GM15510 (cell line): ENCODE results near the gene PGM3.

ENCODE experiments used
- POLR2A ChIP-seq: IDR thresholded peaks from 3 replicates; pipeline ENCODE4 v1.6.1; 2011; ENCODE audit warnings: borderline replicate concordance; ENCODE audit not compliant: insufficient read length; ENCODE audit errors: extremely low read depth

Gene PGM3, protein sequence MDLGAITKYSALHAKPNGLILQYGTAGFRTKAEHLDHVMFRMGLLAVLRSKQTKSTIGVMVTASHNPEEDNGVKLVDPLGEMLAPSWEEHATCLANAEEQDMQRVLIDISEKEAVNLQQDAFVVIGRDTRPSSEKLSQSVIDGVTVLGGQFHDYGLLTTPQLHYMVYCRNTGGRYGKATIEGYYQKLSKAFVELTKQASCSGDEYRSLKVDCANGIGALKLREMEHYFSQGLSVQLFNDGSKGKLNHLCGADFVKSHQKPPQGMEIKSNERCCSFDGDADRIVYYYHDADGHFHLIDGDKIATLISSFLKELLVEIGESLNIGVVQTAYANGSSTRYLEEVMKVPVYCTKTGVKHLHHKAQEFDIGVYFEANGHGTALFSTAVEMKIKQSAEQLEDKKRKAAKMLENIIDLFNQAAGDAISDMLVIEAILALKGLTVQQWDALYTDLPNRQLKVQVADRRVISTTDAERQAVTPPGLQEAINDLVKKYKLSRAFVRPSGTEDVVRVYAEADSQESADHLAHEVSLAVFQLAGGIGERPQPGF

DNA sequence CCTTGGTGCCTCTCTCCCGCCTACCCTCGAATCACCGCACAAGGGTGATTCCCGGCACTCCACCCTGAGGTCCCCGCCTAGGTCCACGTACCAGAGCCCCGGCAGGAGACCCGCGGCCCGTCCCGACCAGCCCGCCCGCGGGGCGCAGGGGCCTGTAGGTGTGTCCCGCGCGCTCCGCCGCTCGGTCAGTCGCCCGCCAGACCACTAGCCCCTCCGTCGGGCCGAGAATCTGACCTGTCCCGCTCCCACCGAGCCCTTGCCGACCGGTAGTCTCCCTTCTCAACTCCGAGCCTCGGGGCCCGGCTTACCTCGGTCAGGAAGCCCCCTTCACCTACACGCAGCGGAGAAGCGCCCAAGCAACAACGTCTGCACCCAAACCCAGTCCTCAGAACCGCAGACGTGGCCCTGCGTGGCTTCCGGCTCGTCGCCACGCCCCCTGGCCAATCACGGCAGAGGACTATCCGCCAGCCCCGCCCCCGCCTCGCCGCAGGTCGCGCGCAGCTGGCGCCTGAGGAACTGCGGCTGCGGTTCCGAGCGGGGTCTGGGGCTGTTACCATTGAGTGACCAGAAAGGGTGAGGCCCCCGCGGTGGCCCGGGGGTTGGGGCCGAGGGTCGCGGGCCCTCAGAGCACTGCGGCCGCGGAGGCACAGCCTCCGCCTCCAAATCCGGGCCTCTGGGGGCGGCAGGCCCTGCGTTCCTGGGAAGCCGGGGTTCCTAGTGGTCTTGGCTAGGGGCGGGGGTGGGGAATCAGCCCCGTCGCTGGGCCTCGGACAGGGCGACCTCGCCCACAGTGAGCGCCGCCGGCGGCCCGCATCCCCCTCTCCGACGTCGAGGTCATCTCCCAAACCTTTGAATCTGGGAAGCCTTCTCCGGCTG lies at the start of gene PGM3, which contains the start of gene RWDD2A:
Gene PGM3, minus strand, starts transcription at position 395 of the 876 bp plus-strand sequence. CDS start 2,253 bp downstream, outside the sequence.
Gene RWDD2A, plus strand, starts transcription at position 487 of the 876 bp plus-strand sequence. CDS start 1,095 bp downstream, outside the sequence.
- peak; percentile 85 for TF ChIP-seq POLR2A

DNA sequence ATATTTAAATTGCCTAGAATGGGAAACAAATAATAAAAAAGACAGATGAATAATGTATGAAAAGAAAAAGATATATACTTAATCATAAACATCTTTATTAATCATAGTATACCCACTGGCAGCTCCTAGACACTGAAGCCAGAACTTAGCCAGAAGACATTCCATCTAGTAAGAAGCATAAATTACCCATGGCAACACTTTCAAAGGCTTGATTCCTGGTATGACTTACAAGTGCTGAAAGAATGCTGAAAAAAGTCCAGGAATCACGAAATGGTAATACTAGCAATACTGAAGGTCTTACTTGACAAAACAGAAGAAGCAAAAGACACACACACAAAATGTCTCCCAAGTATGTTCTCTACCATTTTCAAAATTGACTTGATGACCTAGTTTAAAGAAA lies 38.1 kb upstream of the PGM3 start:
- TF ChIP-seq POLR2A, result no peak

DNA sequence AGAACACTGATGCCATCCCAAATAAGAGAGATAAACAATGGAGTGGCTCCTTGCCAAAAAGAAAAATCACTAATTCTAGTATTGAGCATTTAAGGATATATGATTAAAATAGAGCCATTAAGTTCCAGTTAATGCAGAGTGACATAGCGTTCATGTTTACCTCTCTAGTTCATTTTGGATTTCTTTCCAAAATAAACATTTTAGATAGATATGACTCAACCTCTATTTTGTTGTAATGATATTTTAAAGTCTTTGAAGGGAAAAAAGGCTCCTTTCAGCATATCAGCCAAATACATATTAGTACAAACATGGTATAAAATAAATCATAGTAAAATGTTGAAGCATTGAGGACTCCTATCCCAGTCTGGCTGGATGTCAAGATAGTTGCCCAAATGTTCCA lies 33.5 kb upstream of the PGM3 start:
- TF ChIP-seq POLR2A, result no peak

DNA sequence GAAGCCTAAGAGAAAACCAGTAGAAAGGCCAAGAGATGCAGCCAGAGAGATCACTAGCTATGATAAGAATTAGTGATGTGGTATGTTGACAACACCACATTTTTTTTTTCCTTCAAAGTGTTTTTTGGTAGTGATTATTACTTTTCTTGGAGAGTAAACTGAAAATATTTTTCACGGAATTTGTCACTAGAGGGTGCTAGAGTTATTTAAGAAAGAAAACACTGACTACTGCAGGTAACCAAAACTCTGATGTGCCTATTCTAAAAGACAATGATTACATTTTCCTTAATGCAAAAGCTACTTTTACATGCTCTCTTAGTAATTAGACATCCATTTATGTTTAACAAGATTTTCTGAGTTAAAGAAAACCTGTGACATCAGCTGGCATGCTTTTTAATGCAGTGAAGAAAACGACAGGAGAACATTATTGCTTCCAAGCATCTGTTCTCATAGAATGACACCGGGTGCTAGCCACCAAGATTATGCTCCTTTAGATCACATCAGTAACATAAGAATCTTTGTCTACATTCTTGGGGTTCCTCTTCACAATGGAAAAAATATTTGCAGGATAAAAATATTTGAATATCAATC lies 28.9 kb upstream of the PGM3 start:
- no peak for TF ChIP-seq POLR2A

DNA sequence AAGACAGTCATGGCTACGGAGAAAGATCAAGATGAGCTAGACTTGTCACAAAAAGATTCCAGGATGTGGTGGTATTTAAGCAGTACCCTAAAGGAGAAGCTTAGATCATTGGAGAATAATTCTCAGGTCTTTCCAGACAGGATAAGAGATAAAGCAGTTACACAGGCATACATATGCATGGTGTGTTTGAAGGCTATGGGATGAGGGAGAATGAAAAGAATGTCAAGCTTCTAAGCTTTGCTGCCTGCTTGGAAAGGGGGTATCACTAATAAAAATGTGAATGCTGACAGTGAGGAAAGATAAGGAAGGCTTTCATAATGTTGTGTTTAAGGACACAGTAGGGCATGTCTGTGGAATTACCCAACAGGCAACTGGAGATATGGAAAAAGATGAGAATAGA lies 28.2 kb upstream of the PGM3 start:
- no peak for TF ChIP-seq POLR2A

DNA sequence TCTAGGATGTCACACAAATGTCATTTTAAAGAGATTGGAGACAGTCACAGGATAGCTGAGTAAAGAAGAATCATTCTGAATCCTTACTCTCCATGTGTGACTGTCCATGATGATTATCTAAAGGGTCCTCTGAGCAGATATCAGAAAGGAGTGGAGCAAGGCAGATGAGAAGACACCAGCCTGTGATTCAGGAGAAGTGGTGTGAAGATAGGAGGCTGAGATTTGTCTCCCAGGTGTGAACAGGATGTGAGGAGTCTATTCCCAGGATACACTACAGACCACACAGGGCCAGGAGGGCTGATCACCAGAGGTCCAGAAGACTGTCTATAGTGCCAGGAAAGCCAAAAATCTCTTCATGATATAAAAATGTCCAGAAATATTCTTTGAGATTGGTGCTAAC lies 27.1 kb upstream of the PGM3 start:
- TF ChIP-seq POLR2A, result no peak

DNA sequence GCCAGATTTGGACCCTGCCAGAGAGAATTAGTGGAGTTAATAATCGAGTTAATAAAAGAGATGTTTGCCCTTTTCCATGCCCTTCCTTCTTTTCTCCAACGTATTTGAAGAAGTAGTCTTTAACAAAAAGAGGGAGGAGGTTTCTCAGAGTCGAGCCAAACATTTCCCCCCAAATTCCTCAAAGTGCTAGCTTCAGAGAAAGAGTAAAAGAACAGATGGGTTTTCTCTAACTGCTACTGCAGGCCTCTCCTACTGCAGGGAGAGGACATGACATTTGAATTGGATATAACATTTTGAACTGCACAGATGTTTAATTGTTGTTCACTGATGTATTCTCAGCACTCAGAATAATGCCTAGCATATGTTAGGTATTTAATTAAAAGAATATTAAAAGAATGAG lies 25.6 kb upstream of the PGM3 start:
- TF ChIP-seq POLR2A, result no peak

DNA sequence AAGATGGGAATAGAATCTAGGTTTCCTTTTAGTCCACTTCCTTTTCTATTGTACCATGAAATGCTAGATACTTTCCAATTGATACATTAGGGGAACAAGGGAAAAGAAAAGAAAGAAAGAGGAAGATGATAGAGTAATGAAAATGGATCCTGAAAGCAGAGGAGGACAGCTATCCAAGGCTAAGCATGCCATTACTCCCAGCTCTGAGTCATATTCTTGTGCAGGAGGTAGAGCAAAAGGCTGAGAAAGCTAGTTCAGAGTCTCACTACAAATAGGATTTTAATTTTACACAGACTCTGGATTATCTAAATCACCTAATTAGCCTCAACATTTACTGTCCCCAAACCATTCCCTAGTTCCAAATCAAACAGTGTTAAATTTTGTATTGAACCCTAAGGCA lies 23.7 kb upstream of the PGM3 start:
- no peak for TF ChIP-seq POLR2A

DNA sequence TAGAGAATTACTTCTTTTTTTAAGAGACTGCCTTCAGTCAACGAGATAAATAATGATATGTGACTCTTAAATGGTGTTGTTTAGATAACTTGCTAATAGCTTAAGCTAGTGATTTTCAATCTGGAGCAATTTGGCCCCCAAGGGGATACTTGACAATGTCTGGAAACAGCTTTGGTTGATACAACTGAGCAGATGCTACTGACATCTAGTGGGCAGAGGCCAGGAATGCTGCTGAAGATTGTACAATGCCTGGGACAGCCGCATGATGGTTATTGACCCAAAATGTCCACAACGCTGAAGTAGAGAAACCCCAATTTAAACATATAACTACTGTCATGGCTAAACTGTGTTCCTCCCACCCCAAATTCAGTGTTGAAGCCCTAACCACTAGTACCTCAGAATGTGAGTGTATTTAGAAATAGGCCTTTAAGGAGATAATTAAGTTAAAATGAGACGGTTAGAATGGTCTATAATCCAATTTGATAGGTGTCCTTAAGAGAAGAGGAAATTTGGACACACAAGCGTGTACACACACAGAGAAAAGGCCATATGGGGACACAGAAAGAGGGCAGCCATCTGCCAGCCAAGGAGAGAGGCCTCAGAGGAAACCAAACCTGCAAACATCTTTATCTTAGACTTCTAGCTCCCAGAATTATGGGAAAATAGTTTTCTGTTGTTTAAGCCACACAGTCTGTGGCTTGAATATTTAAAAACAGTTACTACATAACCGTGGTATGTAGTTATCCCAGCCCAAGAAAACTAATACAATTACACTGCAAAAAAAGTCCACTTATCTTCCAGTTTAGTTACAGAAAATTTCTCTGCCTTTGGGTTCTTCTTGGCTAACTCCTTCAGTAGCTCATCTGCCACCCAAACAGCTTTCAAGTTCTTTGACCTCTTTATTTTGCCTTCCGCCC lies 22.3 kb upstream of the PGM3 start:
- no peak for TF ChIP-seq POLR2A

DNA sequence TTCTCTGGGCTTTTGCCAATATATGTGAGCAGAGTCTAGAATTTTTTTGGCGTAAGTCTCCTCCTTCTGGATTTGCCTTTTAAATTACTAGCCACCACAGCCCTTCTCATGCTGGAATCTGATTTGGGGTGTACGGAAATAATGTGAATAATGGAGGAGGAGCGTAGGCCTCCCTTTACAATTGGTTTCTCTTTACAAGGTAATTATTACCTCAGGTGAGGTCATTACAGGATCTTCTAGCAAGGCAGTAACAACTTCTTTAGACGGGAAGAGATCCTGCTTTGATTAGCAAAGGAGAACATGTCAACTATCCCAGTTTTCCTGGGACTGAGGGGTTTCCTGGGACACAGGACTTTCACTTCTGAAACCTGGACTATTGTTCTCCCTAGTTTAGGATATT lies 9.0 kb upstream of the PGM3 start:
- TF ChIP-seq POLR2A, result no peak

DNA sequence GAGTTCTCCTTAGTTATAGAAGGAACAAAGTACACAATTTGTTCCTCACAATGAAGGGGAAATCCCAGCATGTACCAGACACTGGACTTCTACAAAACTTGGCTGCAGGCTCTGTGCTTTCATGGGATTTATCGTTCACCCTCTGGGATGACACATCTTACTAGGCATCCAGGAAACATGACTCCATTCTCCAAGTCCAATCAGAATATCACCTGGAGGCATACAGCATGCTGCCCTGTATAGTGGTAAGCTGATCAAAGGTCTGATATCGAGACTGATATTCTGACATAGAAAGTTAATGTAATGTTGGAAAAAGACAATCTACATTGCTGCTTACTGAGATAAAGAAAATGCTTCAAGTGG lies 6.8 kb upstream of the PGM3 start:
- TF ChIP-seq POLR2A, result no peak

DNA sequence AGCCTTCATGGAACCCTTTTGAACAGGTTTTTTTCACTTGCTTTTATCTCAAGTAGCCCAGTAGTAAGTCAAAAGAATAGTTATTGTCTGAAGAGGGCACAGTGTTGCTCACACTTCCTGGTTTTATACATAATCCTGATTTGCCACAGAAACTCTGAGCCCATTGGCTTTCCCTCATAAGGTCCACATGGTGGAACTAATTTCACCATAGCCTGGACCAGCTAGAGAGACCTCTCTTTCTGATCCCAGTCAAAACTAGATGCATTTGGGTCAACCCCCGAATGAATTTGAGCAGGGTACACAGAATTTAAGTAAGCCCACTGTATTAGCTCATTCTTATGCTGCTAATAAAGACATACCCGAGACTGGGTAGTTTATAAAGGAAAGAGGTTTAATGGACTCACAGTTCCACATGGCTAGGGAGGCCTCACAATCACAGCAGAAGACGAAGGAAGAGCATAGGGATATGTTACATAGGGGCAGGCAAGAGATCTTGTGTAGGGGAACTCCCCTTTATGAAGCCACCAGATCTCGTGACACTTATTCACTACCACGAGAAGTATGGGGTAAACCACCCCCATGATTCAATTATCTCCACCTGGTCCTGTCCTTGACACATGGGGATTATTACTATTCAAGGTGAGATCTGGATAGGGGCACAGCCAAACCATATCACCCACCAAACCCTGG lies 6.3 kb upstream of the PGM3 start:
- no peak for TF ChIP-seq POLR2A

DNA sequence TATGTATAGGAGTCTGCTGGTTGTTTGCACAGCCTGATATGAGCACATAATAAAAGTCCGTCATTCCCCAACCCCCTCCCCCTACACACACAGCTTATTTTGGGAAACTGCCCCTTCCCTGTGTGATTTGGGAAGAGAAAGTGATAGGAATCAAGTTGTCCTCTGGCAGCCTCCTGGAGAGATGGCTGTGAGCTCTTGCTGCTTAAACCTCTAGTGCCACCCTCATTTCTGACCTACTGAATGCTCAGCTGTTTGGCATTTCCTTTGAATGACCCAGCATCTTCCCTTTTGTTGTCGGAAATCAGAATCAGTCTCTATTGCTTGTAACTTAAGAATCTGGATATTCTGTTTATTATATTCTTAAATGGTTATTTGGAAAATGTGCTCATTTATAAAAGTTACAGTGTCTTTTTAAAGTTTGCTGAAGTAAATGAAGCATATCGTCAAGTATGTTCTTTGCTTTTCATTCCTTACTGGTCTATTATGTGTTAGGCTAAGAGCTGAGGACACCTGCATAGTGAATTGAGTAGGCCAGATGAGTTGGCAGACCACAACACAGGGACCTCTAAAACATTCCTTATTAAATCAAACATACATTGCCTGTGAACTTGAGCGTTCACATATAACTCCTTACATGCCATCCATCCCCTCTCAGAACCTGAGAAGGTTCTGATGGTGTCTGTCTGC lies 5.6 kb upstream of the PGM3 start:
- TF ChIP-seq POLR2A, result no peak
